Dedifferentiated amniotic fluid mesenchymal stem cell (primary cell): ENCODE measurements around the gene MEGF11.

Source experiments
- DNase-seq: peaks from one replicate; pipeline ENCODE4 v3.0.0-alpha.2; 2016; ENCODE audit errors: extremely low spot score

Gene MEGF11

DNA sequence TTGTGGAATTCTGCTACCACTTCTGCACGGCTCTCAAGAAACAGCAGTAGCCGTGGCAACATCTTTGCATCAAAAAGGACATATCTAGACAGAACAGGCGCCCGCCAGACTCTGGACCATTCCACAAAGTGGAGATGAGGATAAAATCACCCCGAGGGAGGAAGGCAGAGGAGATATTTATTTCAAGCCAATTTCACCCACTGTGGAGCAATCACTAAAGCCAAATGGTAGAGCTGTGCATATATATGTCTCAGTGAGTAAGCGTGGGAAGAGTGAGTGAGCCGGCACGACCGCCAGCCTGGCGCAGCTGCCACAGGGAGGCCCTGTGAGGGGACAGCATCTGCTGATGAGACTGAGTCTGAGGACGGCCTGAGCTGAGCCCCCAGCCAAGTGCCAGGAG, 111.3 kb downstream of the MEGF11 start:
- DNase-seq, result no peak

DNA sequence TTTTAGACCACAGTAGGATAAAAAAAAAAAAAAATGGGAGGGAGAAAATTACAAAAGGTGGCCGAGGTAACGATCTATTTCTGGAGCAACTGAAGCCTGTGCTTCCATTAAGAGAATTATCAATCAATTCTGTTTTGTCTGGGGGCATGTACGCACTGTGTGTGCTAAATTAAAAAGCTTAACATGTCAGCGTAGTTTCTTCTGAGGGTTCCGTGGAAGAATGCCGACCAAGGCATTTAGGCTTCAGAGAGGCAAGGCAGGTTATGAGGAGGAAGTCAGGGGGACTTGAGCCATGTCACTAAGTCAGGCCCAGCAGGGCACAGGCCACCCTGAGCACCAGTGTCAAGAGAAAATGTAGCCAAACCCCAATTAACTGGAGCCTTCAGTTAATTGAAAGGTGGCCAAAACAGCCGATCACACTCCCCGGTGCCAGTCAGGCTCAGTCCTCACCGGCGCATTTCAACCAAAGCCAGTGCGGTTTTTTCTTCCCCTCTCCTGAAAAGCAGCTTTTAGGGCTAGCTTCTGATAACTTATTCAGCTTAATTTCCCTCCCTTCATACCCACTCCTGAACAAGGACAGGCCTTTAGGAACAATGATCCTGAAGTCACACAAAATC, 113.9 kb downstream of the MEGF11 start:
- no peak for DNase-seq

DNA sequence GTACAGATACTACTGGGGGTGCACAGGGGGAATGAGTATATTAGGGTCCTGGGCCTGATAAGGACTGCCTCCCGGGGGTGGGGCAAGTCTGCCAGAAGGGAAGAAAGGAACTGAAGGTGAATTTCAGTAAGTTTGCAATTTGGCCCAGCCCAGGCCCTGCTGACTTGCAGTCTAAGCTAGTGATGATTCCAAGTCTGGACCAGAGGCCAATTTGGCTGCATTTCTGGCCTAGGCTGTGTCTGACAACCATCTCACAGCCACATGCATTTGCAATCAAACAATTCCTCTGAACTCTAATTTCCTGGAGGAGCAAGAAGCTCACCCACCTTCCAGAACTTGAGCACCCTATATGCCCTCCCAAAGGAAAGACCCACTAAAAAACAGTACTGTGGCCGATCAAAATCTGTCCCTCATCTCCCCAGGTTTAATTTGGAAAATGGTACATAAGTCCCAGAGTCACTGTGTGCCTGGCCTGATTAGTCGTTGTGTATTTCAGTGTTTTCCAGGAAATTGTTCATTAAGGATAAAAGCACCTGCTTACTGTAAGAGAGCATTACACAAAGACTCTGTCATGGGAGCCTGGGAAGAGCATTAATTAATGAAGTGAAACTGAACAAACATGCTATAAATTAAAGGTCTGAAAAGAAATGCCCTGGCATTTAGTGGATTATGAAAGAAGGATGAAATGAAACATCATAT, 114.5 kb downstream of the MEGF11 start:
- DNase-seq, result no peak

DNA sequence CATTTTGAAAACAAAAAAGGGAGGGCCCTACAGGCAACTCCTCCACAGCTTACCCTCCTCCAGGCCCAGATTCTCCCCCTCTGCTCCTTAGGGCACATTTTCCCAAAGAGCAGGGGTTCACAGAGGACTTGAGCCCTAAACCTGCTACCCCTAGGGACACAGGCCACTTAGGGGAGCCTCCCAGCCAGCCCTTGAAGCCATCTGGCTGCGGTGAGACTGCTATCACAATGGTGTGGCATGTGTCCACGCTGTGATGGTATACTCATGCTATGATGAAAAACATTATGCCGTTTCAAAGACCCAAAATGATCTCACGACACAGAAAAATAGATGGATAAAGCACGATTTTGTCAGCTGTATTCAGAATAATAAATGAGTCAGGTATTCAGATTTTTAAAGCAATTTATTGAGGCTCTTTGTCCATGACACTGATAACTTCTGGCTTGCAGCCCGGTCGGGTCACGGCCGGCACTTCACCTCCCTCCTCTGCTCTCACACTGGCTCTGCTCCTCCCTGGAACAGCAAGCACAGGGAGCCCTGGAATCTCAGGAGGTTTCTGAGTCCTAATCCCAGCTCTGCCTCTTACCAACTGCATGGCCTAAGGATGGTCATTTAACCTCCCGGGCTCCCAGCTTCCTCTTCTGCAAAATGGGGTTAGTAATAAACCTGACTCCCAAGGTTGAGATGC, 115.3 kb downstream of the MEGF11 start:
- no peak for DNase-seq

DNA sequence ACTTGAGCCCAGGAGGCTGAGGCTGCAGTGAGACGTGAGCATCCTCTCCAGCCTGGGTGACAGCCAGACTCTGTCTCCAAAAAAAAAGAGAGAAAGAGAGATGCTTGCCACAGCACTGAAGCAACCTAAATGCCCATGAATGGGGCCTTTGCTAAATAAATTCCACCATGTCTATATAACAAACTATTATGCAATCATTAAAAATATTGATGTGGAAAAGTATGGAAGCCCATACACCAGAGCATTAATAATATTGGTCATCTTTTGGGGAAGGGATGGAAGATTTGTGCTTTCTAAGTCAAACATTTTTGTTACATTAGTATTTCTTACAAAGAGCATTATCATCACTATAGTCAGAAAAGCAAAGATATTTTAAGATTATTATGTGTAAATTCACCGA, 116.6 kb downstream of the MEGF11 start:
- no peak for DNase-seq

DNA sequence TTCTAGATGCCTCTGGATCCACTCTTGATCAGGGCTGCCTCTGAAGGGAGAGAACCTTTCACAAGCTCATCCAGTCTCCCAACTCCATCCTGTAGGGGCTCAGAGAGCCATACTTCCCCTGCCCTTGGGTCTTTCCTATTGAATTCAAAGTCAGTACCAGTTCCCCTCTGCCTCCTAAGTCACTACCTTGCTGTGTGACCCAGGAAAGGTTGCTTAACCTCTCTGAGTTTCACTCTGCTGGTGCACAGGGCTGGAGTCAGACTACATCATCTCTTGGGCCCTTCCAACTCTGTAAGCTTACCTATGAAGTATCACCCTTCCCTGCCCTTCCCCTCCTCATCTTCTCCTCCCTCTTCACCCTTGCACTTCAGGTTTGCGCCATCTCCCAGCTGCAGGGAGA, 117.9 kb downstream of the MEGF11 start:
- no peak for DNase-seq

DNA sequence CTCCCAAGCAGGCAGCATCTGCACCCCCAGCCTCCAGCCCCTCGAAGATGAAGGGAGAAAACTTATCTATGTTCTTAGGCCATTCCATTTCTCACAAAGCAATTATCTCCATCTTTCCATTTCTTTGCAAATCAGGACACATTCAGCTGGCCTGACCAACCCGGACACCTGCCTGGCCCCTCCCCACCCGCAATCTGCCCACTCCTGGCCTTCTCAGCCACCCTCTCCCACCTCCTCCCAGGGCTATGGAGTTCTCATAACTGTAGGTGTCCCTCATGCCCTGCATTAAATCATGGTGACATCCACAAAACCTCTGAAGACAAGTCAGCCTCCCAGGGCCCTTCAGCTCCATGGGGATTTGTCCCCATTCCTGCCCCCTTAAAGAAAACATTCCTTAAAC, 119.3 kb downstream of the MEGF11 start:
- no peak for DNase-seq

DNA sequence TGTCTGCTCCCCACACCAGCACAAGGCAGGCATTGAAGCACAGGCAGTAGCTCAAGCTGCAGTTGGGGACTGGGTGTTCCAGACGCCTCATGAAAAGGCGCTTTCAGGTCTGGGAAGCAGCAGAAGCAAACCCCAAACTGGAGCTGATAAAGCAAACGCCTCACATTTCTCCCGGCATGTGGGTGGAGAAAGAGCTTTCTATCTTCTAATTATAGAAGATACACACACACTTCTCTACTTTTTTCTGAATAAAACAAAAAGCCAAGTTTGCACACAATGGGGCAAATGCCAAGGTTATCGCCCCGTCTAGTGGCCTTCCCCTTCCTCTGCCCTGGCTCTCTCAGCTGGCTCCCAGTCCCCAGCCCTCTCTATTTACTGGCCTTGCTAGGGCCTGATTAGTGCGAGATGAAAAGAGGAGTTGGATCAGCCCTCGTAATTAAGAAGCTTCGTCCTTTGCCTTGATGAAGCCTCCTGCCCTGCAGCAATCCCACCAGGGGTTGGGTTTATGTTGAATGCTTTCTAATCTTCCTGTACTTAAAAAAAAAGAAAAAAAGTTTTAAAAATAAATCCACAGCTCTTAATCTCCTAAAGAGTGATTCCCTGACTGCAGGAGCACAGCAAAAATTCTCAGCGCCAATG, 120.2 kb downstream of the MEGF11 start:
- DNase-seq, result no peak

DNA sequence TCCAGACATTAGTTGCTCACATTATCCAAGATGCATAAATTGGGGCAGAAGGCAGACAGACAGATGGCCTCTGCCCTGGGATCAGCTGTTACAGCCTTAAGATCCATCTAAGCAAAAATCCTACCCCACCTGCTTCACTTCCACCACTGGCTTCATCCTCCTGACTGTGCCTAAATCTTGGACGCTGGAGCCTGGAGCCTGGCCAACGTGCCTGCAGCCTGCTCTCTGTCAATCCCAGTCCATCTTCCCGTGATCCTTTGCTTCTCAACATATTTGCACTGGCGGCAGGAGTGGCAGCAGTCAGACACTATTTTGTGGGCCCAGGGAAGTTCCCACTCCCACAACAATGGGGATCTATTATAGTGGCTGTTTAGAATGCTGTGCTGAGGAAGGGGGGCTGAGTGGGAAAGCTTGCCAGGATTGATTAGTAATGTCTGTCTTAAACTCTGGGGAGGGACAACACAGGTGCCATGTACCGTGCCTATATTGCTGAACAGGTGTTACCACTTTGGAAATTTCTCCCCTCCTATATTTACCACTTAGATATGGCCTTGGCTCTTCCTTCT, 121.2 kb downstream of the MEGF11 start:
- DNase-seq, result no peak

DNA sequence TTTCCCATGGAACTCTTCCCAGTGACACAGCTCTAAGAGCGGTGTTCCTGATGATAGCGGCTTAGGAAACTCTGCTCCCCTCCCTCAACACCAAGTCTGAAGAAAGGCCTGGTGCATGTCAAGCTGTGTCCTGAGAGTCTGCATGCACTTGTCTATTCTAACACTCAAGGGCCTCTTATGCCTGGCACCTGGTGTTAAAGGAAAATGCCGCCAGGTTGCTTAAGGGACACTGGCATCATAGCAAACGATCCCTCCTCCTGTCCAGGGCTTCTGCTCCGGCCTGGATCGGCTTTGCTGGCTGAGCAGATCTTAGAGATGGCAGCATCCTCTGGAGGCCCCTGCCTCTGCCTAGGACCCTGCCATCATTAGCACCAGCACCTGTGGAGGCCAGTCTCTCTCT, 121.7 kb downstream of the MEGF11 start:
- DNase-seq, result no peak

DNA sequence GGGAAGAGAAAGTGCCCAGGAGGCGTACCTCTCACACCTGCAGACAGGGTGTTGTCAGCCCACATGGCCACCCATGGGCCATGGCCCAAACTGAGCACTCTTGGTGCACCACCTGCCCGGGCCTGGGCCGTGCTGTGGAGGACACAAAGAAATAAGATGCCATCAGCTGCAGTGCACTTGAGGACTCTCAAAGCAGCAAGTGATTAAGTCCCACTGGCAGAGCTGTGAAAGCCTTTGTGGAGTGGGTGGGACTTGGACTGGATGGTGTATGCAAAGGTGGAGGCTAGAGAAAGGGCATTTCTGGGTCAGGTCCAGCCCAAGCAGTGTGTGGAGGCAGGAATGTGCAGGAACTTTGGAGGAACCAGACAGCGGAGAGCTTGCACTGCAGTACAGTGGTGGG, 122.3 kb downstream of the MEGF11 start:
- no peak for DNase-seq

DNA sequence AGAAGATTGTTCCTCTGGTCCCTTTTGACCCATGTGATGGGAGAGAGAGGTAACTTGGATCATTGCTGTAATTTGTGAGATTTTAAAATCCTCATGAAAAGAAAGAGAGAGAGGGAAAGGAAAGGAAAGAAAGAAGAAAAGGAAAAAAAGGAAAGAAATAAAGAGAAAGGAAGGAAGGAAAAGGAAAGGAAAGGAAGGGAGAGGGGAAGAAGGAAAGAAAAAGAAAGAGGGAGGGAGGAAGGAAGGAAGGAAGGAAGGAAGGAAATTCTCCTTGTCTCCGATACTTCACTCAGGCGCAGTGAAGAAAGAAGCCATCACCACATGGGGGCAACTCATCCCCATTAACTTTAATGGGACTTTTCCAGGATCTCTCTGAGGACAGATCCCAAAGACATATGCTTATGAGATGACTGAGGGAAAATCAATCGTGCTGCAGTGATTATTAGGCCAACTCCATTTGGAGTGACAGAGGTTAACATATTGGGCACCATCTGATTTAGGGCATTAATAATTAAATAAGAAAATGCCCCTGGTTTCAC, 123.0 kb downstream of the MEGF11 start:
- DNase-seq, result no peak

DNA sequence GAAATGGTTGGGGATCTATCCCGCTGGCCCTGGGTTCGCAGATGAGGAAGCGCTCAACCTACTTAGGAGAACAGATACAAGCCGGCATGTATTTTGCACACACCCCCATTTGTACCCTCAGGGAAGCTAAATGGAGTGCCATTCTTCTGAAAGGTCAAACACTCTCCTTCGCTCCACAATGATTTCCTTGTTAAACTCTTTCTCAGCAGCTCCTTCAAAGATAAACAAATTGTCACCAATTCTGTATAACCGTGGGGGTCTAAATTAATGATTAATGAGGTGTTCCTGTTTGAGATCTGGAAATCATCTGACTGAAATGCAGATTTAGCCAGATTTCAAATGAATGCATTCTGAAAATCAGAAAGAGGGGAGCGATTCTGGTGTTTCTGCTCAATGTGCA, 124.0 kb downstream of the MEGF11 start:
- no peak for DNase-seq

DNA sequence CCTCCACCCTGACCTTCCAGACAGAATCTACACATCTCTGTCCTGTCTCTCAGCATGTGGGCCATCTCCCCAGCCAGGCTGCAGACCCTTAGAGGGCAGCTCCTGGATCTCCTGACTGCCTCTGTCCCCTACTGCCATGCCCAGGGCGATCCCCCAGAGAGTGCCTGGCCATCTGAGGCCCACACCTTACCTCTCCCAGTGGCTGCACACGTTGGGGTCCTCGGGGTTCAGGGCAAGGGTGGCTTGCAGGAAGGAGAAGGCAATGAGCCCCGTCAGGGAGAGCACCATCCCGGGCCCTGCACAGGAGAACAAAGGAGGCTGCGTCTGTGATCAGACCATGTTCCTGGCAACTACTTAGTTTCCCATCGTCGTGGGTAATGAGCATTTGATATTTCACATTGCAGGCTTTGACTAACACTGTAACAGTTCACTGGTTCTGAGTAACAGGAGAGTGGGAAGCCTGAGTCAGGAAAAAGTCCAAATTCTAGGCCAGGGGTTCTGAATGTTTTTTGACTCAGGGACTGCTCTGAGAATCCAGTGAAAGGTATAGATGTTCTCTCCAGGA, 125.4 kb downstream of the MEGF11 start:
- DNase-seq, result no peak

DNA sequence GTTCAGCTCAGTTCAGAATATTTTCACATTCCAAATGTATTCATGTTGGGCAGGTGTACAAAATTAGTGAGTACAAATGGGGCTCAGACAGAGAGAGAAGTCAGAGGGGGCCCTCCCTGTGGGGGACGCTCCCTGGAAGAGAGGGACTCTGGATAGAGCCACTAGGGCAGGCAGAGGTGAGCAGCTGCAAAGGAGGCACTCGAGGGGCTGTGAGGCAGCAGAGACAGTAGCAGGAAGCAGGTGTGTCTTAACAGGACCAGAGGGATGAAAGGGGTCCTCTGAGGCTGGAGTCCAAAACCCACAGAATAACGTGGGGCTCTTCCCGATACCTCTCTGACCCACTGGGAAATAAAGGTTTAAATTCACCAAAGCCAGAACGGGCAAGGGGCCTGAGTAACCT, 127.1 kb downstream of the MEGF11 start:
- no peak for DNase-seq

DNA sequence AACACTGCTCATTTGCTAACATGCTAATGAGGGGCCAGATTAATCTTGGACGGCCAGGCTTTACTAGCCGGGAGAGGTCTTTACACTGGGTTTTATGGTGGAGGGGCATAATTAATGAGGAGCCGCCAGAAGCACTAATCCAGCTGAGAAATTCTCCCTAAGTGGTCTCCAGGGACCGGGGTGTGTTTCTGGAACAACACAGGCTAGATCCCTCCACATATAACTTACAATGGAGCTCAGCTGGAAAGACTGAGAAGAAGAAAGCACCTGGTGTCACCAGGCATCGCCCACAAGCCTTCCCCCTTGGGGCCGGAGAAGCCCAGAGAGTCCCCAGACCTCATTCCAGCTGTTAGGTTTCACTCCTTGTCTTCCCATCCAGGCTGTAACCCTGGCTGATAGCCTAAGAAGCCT, 127.5 kb downstream of the MEGF11 start:
- DNase-seq, result no peak

DNA sequence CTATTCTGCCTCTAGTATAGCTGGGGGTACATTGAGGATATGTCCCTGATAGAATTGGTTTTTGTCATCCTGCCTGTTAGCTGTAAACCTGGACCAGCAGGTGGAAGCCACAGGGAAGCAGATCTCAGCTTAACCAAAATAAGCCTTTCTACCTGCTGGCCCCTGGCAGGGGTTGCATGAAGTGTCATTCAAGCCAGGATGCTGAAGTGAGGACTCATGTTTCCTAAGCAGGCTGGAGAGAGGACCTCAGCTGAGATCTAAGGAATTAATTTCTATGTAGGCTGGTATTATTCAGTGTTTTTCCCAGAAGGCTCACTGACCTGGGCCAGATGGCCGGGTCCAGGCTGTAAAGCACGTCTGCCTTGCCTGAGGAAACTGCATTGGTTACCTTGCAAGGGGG, 128.9 kb downstream of the MEGF11 start:
- DNase-seq, result no peak

DNA sequence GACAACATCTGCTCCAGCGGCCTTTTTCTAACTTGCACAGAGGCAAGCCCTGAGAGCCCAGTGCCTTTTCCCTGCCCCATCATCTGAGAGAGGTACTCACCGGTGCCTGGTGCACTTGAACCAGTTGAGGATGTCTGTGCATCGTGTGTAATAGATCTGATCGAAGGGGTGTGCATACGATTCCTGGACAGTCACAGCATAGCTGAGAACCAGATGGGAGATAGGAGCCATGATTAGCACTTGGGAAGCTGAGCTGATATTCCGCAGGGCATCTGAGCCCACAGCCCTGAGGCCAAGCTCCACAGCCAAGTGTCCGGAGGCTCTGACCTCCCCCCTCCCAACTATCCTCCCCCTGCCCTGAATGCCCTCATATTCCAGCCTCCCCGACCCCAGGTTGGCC, 129.8 kb downstream of the MEGF11 start:
- DNase-seq, result no peak

DNA sequence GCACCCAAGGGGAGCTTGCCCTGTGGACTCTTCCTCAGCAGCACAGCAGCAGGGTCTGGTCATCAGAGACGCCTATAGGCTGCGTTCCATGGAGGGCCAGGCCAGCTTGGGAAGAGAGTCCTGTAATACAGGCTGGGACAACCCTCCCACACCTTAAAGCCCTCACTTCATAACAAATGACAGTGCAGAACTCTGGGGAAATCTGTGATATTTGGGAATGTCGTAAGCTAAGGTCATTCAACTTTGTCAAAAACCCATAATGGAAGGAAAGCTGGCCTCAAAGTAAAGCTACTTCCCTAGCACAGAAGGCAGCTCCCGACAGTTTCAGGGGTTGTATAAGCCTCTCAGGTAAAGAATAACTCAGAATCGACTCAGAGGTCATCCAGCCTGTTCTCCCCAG, 133.1 kb downstream of the MEGF11 start:
- DNase-seq, result no peak

DNA sequence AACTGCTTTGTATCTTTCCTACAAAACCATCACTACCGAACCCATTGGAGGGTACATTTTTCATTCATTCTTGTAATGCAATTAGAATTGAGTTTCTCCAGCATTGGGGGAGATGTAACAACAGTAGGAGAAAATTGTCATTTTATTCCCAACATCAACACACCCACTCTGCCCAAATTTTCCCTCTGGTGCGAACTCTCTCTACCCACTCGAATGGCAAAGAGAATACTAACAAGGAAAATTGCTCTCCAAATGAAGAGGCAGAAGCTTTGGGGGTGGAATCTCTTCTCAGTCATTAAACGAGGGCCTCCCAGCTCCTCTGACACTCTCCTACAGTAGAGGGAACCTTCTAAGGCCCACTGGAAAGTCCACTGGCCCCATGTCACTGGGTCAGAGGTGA, 135.7 kb downstream of the MEGF11 start:
- DNase-seq, result no peak

DNA sequence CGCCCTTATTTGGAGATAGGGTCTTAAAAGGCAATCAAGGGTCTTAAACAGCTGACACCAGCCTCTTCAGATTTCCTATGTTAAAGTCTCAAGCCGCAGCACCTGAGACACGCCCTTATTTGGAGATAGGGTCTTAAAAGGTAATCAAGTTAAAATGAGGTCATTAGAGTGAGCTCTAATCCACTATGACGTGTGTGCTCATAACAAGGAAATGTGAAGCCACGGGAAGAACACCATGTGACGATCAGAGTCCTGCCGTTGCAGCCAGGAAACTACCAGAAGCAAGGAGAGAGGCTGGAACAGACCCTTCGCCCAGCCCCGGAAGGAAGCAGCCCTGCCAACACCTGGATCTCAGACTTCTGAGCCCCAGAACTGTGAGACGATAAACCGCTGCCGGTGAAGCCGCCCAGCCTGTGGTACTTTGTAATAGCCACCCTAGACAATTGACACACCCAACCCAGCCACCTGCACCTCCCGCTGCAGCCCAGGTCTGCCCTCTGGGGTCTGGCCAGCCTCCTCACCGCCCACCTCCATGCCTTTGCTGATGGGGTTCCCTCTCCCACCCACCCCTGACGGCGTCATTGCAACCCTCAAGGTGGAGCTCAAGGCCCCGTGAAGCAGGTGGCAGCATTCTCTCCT, 137.9 kb downstream of the MEGF11 start:
- no peak for DNase-seq
